Prostate gland (tissue), 2 donors: ENCODE data around the gene PRF1.

ENCODE experiments used
- CTCF ChIP-seq, 4 experiments: fragments of 200-600 bp in 2 of 4; fragments of 450-650 bp in 2 of 4; sonication (generic) in 2 of 4; IDR thresholded peaks; 1 replicate in 3 of 4; 2 replicates in 1 of 4; pipeline ENCODE4 v1.5.1; 2016 to 2019; ENCODE audit warnings: antibody characterized with exemption in 4 of 4, mild to moderate bottlenecking in 2 of 4, moderate library complexity in 2 of 4
- POLR2A ChIP-seq: fragments of 450-650 bp; IDR thresholded peaks from one replicate; pipeline ENCODE4 v1.6.1; 2016; ENCODE audit warnings: antibody characterized with exemption, mild to moderate bottlenecking
- POLR2AphosphoS5 ChIP-seq: sonication (generic); formaldehyde crosslinking; IDR thresholded peaks from one replicate; pipeline ENCODE4 v1.6.1; 2017; ENCODE audit warnings: antibody characterized with exemption

- TF ChIP-seq POLR2A, result no peak
- TF ChIP-seq CTCF (IDR thresholded peaks at IDR 0.05), result no peak
- TF ChIP-seq POLR2AphosphoS5, result no peak
These were observed 41.5 kb downstream of the PRF1 start for GRCh38 chr10:70561070-70561469.
